Esophagus (tissue), 2 donors: ENCODE data around the gene DNAJB4. TPM values are rescaled to one million over a fixed set of nuclear protein-coding genes. Genes with fewer than 3 reads are reported as not detected.

Experiments
- H3K27ac ChIP-seq, 2 donors: one replicate each; pipeline ENCODE4 v1.5.1; 2013; ENCODE audit warnings: low read depth in 2 of 2, mild to moderate bottlenecking in 2 of 2, inconsistent platforms in 1 of 2, low read length in 1 of 2, moderate library complexity in 1 of 2
- H3K27me3 ChIP-seq, 2 donors: one replicate each; pipeline ENCODE4 v1.6.1; 2013; ENCODE audit warnings: low read length in 2 of 2, control low read depth in 1 of 2, mild to moderate bottlenecking in 1 of 2; ENCODE audit not compliant: insufficient read depth in 2 of 2, control insufficient read depth in 1 of 2
- H3K36me3 ChIP-seq, 2 donors: one replicate each; pipeline ENCODE4 v1.6.1; 2013; ENCODE audit warnings: low read length in 1 of 2; ENCODE audit not compliant: control insufficient read depth in 2 of 2, insufficient read depth in 2 of 2
- H3K4me1 ChIP-seq, 2 donors: one replicate each; pipeline ENCODE4 v1.6.1; 2013; ENCODE audit warnings: low read length in 1 of 2; ENCODE audit not compliant: control insufficient read depth in 2 of 2, insufficient read depth in 2 of 2
- H3K4me3 ChIP-seq, 2 donors: one replicate each; pipeline ENCODE4 v1.5.1; 2013; ENCODE audit warnings: low read length in 2 of 2, mild to moderate bottlenecking in 2 of 2, low read depth in 1 of 2, moderate library complexity in 1 of 2
- H3K9me3 ChIP-seq, 2 donors: one replicate each; pipeline ENCODE4 v1.6.1; 2013; ENCODE audit warnings: mild to moderate bottlenecking in 2 of 2, low read depth in 1 of 2, low read length in 1 of 2, moderate library complexity in 1 of 2; ENCODE audit not compliant: control insufficient read depth in 2 of 2, insufficient read depth in 1 of 2
- WGBS, 2 donors: extraction: QIAGEN DNeasy Blood & Tissue Kit; methylation state at CpG; one replicate each; pipeline ENCODE4 v1.1.7; 2013; 5-methylcytosine and 5-hydroxymethylcytosine counted together
- polyA plus RNA-seq, 2 donors: library from polyadenylated mRNA; stranded (reverse); fragments of 200-250 nt; gene quantifications; one replicate each; pipeline ENCODE4 v1.2.3, GENCODE V29; 2013
- donor health status: healthy with polysubstance abuse.
- donor health status: Bipolar disorder and iron deficiency.

The DNAJB4 gene
- 1 to 10 TPM; 4.9 to 7.7 TPM for polyA plus RNA-seq

- H3K4me1 ChIP-seq, result no peaks in the 10 kb centered on the region
- no peaks in the 10 kb centered on the region for H3K9me3 ChIP-seq
- H3K27me3 ChIP-seq, result no peaks in the 10 kb centered on the region
- peak within 1 kb of the TSS; percentile 65 to 93 for H3K27ac ChIP-seq
- H3K4me3 ChIP-seq, result peak within 1 kb of the TSS; percentile 24 to 79
- WGBS, 2 donors, result 1% methylated on average over 12 of the region's 12 CpGs
- no peaks in the 10 kb centered on the region for H3K36me3 ChIP-seq
Measured at GRCh38 chr1:78004719-78005447, at the start of gene DNAJB4. DNAJB4 (plus strand) TSS chr1:78004939; CDS start chr1:78005111, 172 bp downstream.

- Histone ChIP-seq H3K27ac (no peak overlapping the region), H3K4me1 (no peaks in the 10 kb centered on the region), H3K9me3 (no peaks in the 10 kb centered on the region), H3K4me3 (no peak overlapping the region), H3K27me3 (no peaks in the 10 kb centered on the region), H3K36me3 (peaks cover 5 to 13% of the 10 kb centered on the region in 2 donors)
- WGBS, 2 donors, result 86 to 88% methylated on average over 3 of the region's 3 CpGs
Measured at GRCh38 chr1:77955709-77956108, 49.0 kb upstream of the DNAJB4 start.

DNA sequence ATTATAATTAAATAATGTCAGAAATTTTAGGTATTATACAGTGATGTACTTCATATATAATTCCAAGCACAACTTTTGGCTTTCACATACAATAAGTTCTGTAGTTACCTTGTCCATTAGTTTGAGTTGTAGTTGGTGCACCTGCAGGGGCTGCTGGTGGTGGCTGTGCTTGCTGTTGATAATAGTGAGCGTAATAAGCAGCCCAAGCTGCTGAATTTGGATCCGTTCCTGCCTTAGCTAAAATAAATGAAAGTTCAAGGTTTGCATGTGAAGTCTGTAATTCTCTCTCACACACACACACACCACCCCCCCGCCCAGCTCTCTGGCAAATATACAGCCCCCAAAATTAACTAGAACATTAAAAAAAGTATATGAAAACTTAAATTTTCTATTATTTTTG lies 48.3 kb upstream of the DNAJB4 start:
- Histone ChIP-seq H3K27ac (no peak overlapping the region), H3K9me3 (no peaks in the 10 kb centered on the region), H3K36me3 (peaks cover 5 to 11% of the 10 kb centered on the region in 2 donors), H3K4me3 (no peak overlapping the region), H3K27me3 (no peaks in the 10 kb centered on the region), H3K4me1 (no peaks in the 10 kb centered on the region)
- 84 to 93% methylated on average over 3 of the region's 3 CpGs for whole genome bisulfite sequencing, 2 donors

DNA sequence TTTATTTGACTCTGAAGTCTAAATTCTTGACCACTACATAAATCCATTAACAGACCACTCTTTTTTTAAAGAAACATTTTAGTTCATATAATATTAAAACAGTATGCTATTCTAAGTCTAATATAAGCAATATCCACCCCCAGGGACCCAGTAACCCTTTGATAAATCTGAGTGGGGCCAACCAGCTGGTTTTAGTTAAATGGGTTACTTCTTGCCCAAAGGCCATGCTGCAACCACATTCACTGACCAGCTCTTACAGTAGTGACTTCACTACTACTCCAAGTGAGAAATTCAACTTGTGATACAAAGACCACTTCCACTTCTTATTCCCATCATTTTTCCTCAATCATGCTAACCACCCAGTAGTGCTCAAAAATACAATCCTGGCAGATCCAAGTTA lies 46.3 kb upstream of the DNAJB4 start:
- H3K36me3 ChIP-seq, result peaks cover 6 to 11% of the 10 kb centered on the region in 2 donors
- H3K4me1 ChIP-seq, result no peaks in the 10 kb centered on the region
- H3K4me3 ChIP-seq, result no peak overlapping the region
- H3K9me3 ChIP-seq, result no peaks in the 10 kb centered on the region
- no peaks in the 10 kb centered on the region for H3K27me3 ChIP-seq
- no peak overlapping the region for H3K27ac ChIP-seq

- H3K4me1 ChIP-seq, result no peaks in the 10 kb centered on the region
- H3K27ac ChIP-seq, result no peak overlapping the region
- peaks cover 6 to 14% of the 10 kb centered on the region in 2 donors for H3K36me3 ChIP-seq
- no peaks in the 10 kb centered on the region for H3K27me3 ChIP-seq
- 88 to 91% methylated on average over 2 of the region's 2 CpGs for WGBS, 2 donors
- no peaks in the 10 kb centered on the region for H3K9me3 ChIP-seq
- H3K4me3 ChIP-seq, result no peak overlapping the region
Measured at GRCh38 chr1:77958850-77959249, 45.9 kb upstream of the DNAJB4 start.

GRCh38 chr1:77961392-77961791 lies 43.3 kb upstream of the DNAJB4 start:
- peaks cover 9 to 24% of the 10 kb centered on the region in 2 donors for H3K36me3 ChIP-seq
- H3K4me3 ChIP-seq, result no peak overlapping the region
- H3K9me3 ChIP-seq, result no peaks in the 10 kb centered on the region
- H3K27me3 ChIP-seq, result no peaks in the 10 kb centered on the region
- H3K4me1 ChIP-seq, result no peaks in the 10 kb centered on the region
- no peak overlapping the region for H3K27ac ChIP-seq
- WGBS, 2 donors, result 70 to 90% methylated on average over 2 of the region's 2 CpGs

- 82 to 84% methylated on average over 3 of the region's 3 CpGs for WGBS, 2 donors
Measured at GRCh38 chr1:77966291-77966690, 38.4 kb upstream of the DNAJB4 start.

DNA sequence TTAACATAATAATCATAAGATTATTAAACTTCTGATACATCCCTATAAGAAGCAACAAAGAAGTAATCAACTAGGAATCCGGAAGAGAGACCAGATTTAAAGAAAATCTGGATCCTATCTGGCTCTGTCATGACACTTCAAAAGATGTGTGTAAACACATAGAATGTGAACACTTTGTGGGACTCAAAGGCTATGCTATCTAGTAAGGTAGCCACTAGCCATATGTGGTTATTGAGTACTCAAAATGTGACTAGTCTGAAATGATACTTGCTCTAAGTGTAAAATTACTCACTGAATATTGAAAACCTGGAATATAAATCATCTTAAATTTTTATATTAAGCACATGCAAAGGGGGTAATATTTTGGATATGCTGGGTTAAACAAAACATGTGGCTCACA lies 34.5 kb upstream of the DNAJB4 start:
- no peaks in the 10 kb centered on the region for H3K27me3 ChIP-seq
- no peak overlapping the region for H3K4me3 ChIP-seq
- H3K36me3 ChIP-seq, result peaks cover 3 to 5% of the 10 kb centered on the region in 2 donors
- H3K27ac ChIP-seq, result no peak overlapping the region
- no peaks in the 10 kb centered on the region for H3K9me3 ChIP-seq
- 49 to 64% methylated on average over 1 of the region's 1 CpG for WGBS, 2 donors
- H3K4me1 ChIP-seq, result no peaks in the 10 kb centered on the region

More at GRCh38 chr1:77966291-77966690, 38.4 kb upstream of the DNAJB4 start:
- Histone ChIP-seq H3K27ac (no peak overlapping the region), H3K9me3 (no peaks in the 10 kb centered on the region), H3K4me3 (no peak overlapping the region), H3K36me3 (peaks cover 5 to 19% of the 10 kb centered on the region in 2 donors), H3K27me3 (no peaks in the 10 kb centered on the region), H3K4me1 (no peaks in the 10 kb centered on the region)

DNA sequence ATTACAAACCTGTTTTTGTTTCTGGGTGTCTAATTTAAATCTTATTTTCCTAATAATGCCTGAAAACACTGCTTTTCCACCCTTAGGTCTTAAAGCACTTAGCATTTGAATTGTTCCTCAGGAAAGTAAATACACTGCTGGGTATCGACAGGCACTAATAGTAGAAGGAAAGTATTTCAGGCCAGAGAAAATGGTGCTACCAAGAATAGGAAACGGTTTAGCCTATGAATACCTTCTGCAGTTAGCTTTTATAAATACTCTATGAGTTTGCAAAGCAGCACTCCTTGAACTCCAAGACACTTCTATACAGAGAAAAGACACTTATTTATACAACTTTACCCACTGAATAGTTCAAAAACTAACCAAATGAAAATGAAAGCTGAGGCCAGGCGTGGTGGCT lies 32.7 kb upstream of the DNAJB4 start:
- WGBS, 2 donors, result 69 to 72% methylated on average over 3 of the region's 3 CpGs
- Histone ChIP-seq H3K27ac (no peak overlapping the region), H3K4me1 (peaks cover 0 to 3% of the 10 kb centered on the region in 2 donors), H3K27me3 (no peaks in the 10 kb centered on the region), H3K36me3 (no peaks in the 10 kb centered on the region), H3K4me3 (no peak overlapping the region), H3K9me3 (no peaks in the 10 kb centered on the region)

- Histone ChIP-seq H3K27ac (no peak overlapping the region), H3K36me3 (no peaks in the 10 kb centered on the region), H3K27me3 (no peaks in the 10 kb centered on the region), H3K4me1 (peaks cover 0 to 3% of the 10 kb centered on the region in 2 donors), H3K9me3 (no peaks in the 10 kb centered on the region), H3K4me3 (peak overlapping the region in 1 of 2 donors; percentile 15)
- 7 to 11% methylated on average over 4 of the region's 4 CpGs for WGBS, 2 donors
Measured at GRCh38 chr1:77975386-77975785, 29.4 kb upstream of the DNAJB4 start.
